H9 (cell line): ENCODE data around the gene ERC1. TPM values are rescaled to one million over a fixed set of nuclear protein-coding genes. Genes with fewer than 3 reads are reported as not detected.

Experiments
- DNase-seq: peaks from one replicate; pipeline ENCODE4 v3.0.0-alpha.2; 2017
- H2AFZ ChIP-seq: one replicate; pipeline ENCODE4 v1.6.1; 2013; ENCODE audit warnings: mild to moderate bottlenecking, low read length, control low read depth, moderate library complexity
- H2AK5ac ChIP-seq: 2 replicates; pipeline ENCODE4 v1.6.1; 2013; ENCODE audit warnings: low read length, control low read depth, mixed read lengths; ENCODE audit not compliant: insufficient read length
- H2BK120ac ChIP-seq: one replicate; pipeline ENCODE4 v1.6.1; 2013; ENCODE audit warnings: low read depth, mild to moderate bottlenecking, low read length, control low read depth, inconsistent platforms; ENCODE audit not compliant: poor library complexity, severe bottlenecking
- H2BK12ac ChIP-seq: 2 replicates; pipeline ENCODE4 v1.6.1; 2013; ENCODE audit warnings: low read length, control low read depth, mixed read lengths, low read depth; ENCODE audit not compliant: insufficient read length
- H2BK15ac ChIP-seq: 2 replicates; pipeline ENCODE4 v1.6.1; 2013; ENCODE audit warnings: low read depth, low read length, control low read depth
- H2BK20ac ChIP-seq: one replicate; pipeline ENCODE4 v1.6.1; 2013; ENCODE audit warnings: low read depth, mild to moderate bottlenecking, low read length, control low read depth, inconsistent platforms; ENCODE audit not compliant: poor library complexity, severe bottlenecking
- H2BK5ac ChIP-seq: 2 replicates; pipeline ENCODE4 v1.6.1; 2013; ENCODE audit warnings: low read length, control low read depth, mixed read lengths; ENCODE audit not compliant: insufficient read length
- H3K14ac ChIP-seq: 2 replicates; pipeline ENCODE4 v1.6.1; 2013; ENCODE audit warnings: low read length, control low read depth; ENCODE audit not compliant: insufficient read depth
- H3K18ac ChIP-seq: 2 replicates; pipeline ENCODE4 v1.6.1; 2013; ENCODE audit warnings: low read depth, mild to moderate bottlenecking, mixed read lengths, low read length, control low read depth; ENCODE audit not compliant: insufficient read length
- H3K23ac ChIP-seq: 2 replicates; pipeline ENCODE4 v1.6.1; 2013; ENCODE audit warnings: low read length, control low read depth, mixed read lengths, low read depth; ENCODE audit not compliant: insufficient read length
- H3K23me2 ChIP-seq: 2 replicates; pipeline ENCODE4 v1.6.1; 2013; ENCODE audit warnings: low read depth, mild to moderate bottlenecking, mixed read lengths, low read length, control low read depth; ENCODE audit not compliant: insufficient read length, poor library complexity, severe bottlenecking
- H3K27ac ChIP-seq: 2 replicates; pipeline ENCODE4 v1.5.1; 2013; ENCODE audit warnings: low read length, control low read depth, mixed read lengths, low read depth; ENCODE audit not compliant: insufficient read length
- H3K27me3 ChIP-seq: 2 replicates; pipeline ENCODE4 v1.6.1; 2013; ENCODE audit warnings: low read length, control low read depth, inconsistent platforms; ENCODE audit not compliant: insufficient read depth
- H3K4ac ChIP-seq: 2 replicates; pipeline ENCODE4 v1.6.1; 2013; ENCODE audit warnings: low read depth, mild to moderate bottlenecking, control low read depth, inconsistent platforms, low read length, moderate library complexity
- H3K4me1 ChIP-seq: 2 replicates; pipeline ENCODE4 v1.6.1; 2013; ENCODE audit warnings: low read length, control low read depth, inconsistent platforms; ENCODE audit not compliant: insufficient read depth
- H3K4me2 ChIP-seq: 2 replicates; pipeline ENCODE4 v1.6.1; 2013; ENCODE audit warnings: low read length, control low read depth, mixed read lengths; ENCODE audit not compliant: insufficient read length, insufficient read depth
- H3K56ac ChIP-seq: 2 replicates; pipeline ENCODE4 v1.6.1; 2013; ENCODE audit warnings: low read depth, mild to moderate bottlenecking, mixed read lengths, low read length, control low read depth; ENCODE audit not compliant: insufficient read length
- H3K79me1 ChIP-seq: 2 replicates; pipeline ENCODE4 v1.6.1; 2013; ENCODE audit warnings: low read depth, mild to moderate bottlenecking, moderate library complexity, low read length, control low read depth, inconsistent platforms; ENCODE audit not compliant: insufficient read depth, poor library complexity, severe bottlenecking
- H3K79me2 ChIP-seq: 2 replicates; pipeline ENCODE4 v1.6.1; 2013; ENCODE audit warnings: low read length, control low read depth, inconsistent platforms; ENCODE audit not compliant: insufficient read depth
- H3K9ac ChIP-seq: 2 replicates; pipeline ENCODE4 v1.6.1; 2013; ENCODE audit warnings: low read length, control low read depth, mixed read lengths; ENCODE audit not compliant: insufficient read length; ENCODE audit errors: extremely low read depth
- H3K9me3 ChIP-seq: one replicate; pipeline ENCODE4 v1.6.1; 2013; ENCODE audit warnings: low read depth, low read length, inconsistent platforms; ENCODE audit not compliant: control insufficient read depth
- H3T11ph ChIP-seq: one replicate; pipeline ENCODE4 v1.6.1; 2013; ENCODE audit warnings: mild to moderate bottlenecking, low read length, control low read depth, inconsistent platforms
- H4K20me1 ChIP-seq: one replicate; pipeline ENCODE4 v1.6.1; 2013; ENCODE audit not compliant: control insufficient read depth, insufficient read length, insufficient read depth
- H4K5ac ChIP-seq: 2 replicates; pipeline ENCODE4 v1.6.1; 2013; ENCODE audit warnings: low read depth, mild to moderate bottlenecking, mixed read lengths, low read length, control low read depth; ENCODE audit not compliant: insufficient read length
- H4K8ac ChIP-seq: replicated peaks from 2 replicates; pipeline ENCODE4 v1.6.1; 2013; ENCODE audit warnings: low read length, control low read depth, mixed read lengths, low read depth; ENCODE audit not compliant: insufficient read length
- H4K91ac ChIP-seq: 2 replicates; pipeline ENCODE4 v1.6.1; 2013; ENCODE audit warnings: low read depth, mild to moderate bottlenecking, moderate library complexity, mixed read lengths, low read length, control low read depth; ENCODE audit not compliant: insufficient read length
- H3K27ac Mint-ChIP-seq, 3 experiments: 2 replicates in 2 of 3; 3 replicates in 1 of 3; pipeline ENCODE4 v1.8.0; 2020 to 2021; ENCODE audit warnings: mixed read lengths in 3 of 3, mild to moderate bottlenecking in 1 of 3, moderate library complexity in 1 of 3
- H3K27me3 Mint-ChIP-seq: 2 replicates; pipeline ENCODE4 v1.8.0; 2021; ENCODE audit warnings: low read depth, mild to moderate bottlenecking, moderate library complexity, mixed read lengths
- H3K36me3 Mint-ChIP-seq, 3 experiments: 2 replicates in 2 of 3; 3 replicates in 1 of 3; pipeline ENCODE4 v1.8.0; 2020 to 2021; ENCODE audit warnings: low read depth in 3 of 3, mixed read lengths in 3 of 3; ENCODE audit not compliant: insufficient read depth in 1 of 3
- H3K4me1 Mint-ChIP-seq, 2 experiments: 2 replicates each; pipeline ENCODE4 v1.8.0; 2020; ENCODE audit warnings: mixed read lengths in 2 of 2
- H3K4me3 Mint-ChIP-seq, 2 experiments: 2 replicates in 1 of 2; 3 replicates in 1 of 2; pipeline ENCODE4 v1.8.0; 2020 to 2021; ENCODE audit warnings: mild to moderate bottlenecking in 2 of 2, mixed read lengths in 2 of 2, moderate library complexity in 1 of 2
- H3K9me3 Mint-ChIP-seq, 2 experiments: 2 replicates in 1 of 2; 3 replicates in 1 of 2; pipeline ENCODE4 v1.8.0; 2020; ENCODE audit warnings: mild to moderate bottlenecking in 2 of 2, mixed read lengths in 2 of 2, moderate library complexity in 1 of 2
- WGBS: extraction: QIAGEN DNeasy Blood & Tissue Kit; methylation state at CpG from one replicate; pipeline ENCODE4 v1.1.7; 2013; ENCODE audit warnings: missing lambda C conversion rate, low lambda C conversion rate, mixed read lengths; ENCODE audit not compliant: insufficient read length; ENCODE audit errors: extremely low coverage; 5-methylcytosine and 5-hydroxymethylcytosine counted together
- total RNA-seq: library from RNA; stranded (reverse); gene quantifications from 2 replicates; pipeline ENCODE4 v1.2.1, GENCODE V29; 2021
- TF ChIP-seq, protein P1 (sequence below): fragments of 200-600 bp; sonication (generic); conservative IDR thresholded peaks from 3 replicates; pipeline ENCODE4 v1.8.0; 2021; ENCODE audit warnings: antibody characterized with exemption, mild to moderate bottlenecking

Gene ERC1
- total RNA-seq, 1 experiment from 2014 or later, result 51.2 TPM

DNA sequence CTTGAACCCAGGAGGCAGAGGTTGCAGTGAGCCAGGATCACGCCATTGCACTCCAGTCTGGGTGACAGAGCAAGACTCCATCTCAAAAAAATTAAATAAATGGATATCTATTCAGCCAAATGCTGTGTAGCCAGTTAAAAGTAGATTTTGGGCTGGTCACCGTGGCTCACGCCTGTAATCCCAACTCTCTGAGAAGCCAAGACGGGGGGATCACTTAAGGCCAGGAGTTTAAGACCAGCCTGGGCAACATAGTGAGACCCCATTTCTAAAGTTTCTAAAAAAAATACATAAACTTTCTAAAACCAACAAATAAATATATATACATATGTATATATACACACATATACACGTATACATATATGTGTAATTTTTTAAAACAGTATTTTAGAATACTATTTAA lies 414.6 kb downstream of the ERC1 start:
- TF ChIP-seq, protein P1, sequence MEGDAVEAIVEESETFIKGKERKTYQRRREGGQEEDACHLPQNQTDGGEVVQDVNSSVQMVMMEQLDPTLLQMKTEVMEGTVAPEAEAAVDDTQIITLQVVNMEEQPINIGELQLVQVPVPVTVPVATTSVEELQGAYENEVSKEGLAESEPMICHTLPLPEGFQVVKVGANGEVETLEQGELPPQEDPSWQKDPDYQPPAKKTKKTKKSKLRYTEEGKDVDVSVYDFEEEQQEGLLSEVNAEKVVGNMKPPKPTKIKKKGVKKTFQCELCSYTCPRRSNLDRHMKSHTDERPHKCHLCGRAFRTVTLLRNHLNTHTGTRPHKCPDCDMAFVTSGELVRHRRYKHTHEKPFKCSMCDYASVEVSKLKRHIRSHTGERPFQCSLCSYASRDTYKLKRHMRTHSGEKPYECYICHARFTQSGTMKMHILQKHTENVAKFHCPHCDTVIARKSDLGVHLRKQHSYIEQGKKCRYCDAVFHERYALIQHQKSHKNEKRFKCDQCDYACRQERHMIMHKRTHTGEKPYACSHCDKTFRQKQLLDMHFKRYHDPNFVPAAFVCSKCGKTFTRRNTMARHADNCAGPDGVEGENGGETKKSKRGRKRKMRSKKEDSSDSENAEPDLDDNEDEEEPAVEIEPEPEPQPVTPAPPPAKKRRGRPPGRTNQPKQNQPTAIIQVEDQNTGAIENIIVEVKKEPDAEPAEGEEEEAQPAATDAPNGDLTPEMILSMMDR, result no peak
- H3K18ac ChIP-seq, result no peak overlapping the region
- no peak overlapping the region for H3K4me3 Mint-ChIP-seq

More for the DNA sequence above, 414.6 kb downstream of the ERC1 start:
- Mint-ChIP-seq H3K36me3 (peaks cover 0 to 14% (median 5%) of the 10 kb centered on the region in 3 experiments; a peak in 5 of 7 replicates), H3K27me3 (no peaks in the 10 kb centered on the region), H3K9me3 (no peaks in the 10 kb centered on the region), H3K4me1 (no peaks in the 10 kb centered on the region), H3K27ac (no peak overlapping the region)
- Histone ChIP-seq H3K79me1 (no peaks in the 10 kb centered on the region), H3K4ac (no peak overlapping the region), H3K4me1 (no peaks in the 10 kb centered on the region), H2BK12ac (no peak overlapping the region), H3T11ph (no peak overlapping the region), H2AFZ (no peak overlapping the region), H4K8ac (no peak overlapping the region), H2BK20ac (no peak overlapping the region), H2BK15ac (no peak overlapping the region), H4K20me1 (no peaks in the 10 kb centered on the region), H3K56ac (no peak overlapping the region), H2BK5ac (no peak overlapping the region), H3K9me3 (no peaks in the 10 kb centered on the region), H3K27me3 (no peaks in the 10 kb centered on the region), H3K14ac (no peak overlapping the region), H3K4me2 (no peak overlapping the region), H3K9ac (no peak overlapping the region), H2AK5ac (no peak overlapping the region), H3K79me2 (no peaks in the 10 kb centered on the region), H3K27ac (no peak overlapping the region), H3K23ac (no peak overlapping the region), H3K23me2 (no peaks in the 10 kb centered on the region), H2BK120ac (no peak overlapping the region), H4K91ac (no peak overlapping the region), H4K5ac (no peak overlapping the region)
- no peak for DNase-seq
- WGBS, result no CpG with 5 or more reads among the region's 5 CpGs
